ENCODE data around the gene TENM4. TPM values are rescaled to one million over a fixed set of nuclear protein-coding genes. Genes with fewer than 3 reads are reported as not detected.
A peak's percentile ranks its signal among the peaks of the same experiment; 100 is the strongest.

The TENM4 gene
- total RNA-seq, 4 donors from 2014 or later: 0.88 to 61.5 (median 4.0) TPM

GRCh38 chr11:79461666-79462645, 21.1 kb upstream of the TENM4 start:
- no peak for DNase-seq
- Histone ChIP-seq H3K27me3 (no peaks in the 10 kb centered on the region), H3K36me3 (no peaks in the 10 kb centered on the region), H3K4me1 (no peaks in the 10 kb centered on the region), H3K9me3 (no peaks in the 10 kb centered on the region), H3K4me3 (no peak overlapping the region), H3K27ac (no peak overlapping the region)
- intact Hi-C loops (cut with DNase I; ENCODE audit: low total_unique reads): no loop called here
- TF ChIP-seq CTCF (IDR thresholded peaks at IDR 0.05) (no peak), POLR2A (IDR thresholded peaks at IDR 0.05) (no peak)

- intact Hi-C loops (cut with DNase I; ENCODE audit: low total_unique reads): no loop called here
- Histone ChIP-seq H3K9me3 (no peaks in the 10 kb centered on the region), H3K27ac (no peak overlapping the region), H3K36me3 (no peaks in the 10 kb centered on the region), H3K4me1 (no peaks in the 10 kb centered on the region), H3K4me3 (no peak overlapping the region), H3K27me3 (no peaks in the 10 kb centered on the region)
- TF ChIP-seq CTCF (IDR thresholded peaks at IDR 0.05) (peak in 2 of 4 experiments; percentile 7 to 32), POLR2A (IDR thresholded peaks at IDR 0.05) (no peak)
- DNase-seq: no peak
Observed at GRCh38 chr11:79461144-79461543, 20.3 kb upstream of the TENM4 start.

GRCh38 chr11:79458709-79459108, 17.9 kb upstream of the TENM4 start:
- H3K4me3 ChIP-seq: no peak overlapping the region
- DNase-seq: no peak
- H3K36me3 ChIP-seq: no peaks in the 10 kb centered on the region
- TF ChIP-seq CTCF (IDR thresholded peaks at IDR 0.05): no peak
- no peak for TF ChIP-seq POLR2A (IDR thresholded peaks at IDR 0.05)
- no peak overlapping the region for H3K27ac ChIP-seq
- no peaks in the 10 kb centered on the region for H3K27me3 ChIP-seq
- no peaks in the 10 kb centered on the region for H3K9me3 ChIP-seq
- intact Hi-C loops (cut with DNase I; ENCODE audit: low total_unique reads): no loop called here
- no peaks in the 10 kb centered on the region for H3K4me1 ChIP-seq

- Histone ChIP-seq H3K27ac (no peak overlapping the region), H3K9me3 (no peaks in the 10 kb centered on the region), H3K4me3 (no peak overlapping the region), H3K4me1 (no peaks in the 10 kb centered on the region), H3K36me3 (no peaks in the 10 kb centered on the region), H3K27me3 (no peaks in the 10 kb centered on the region)
- TF ChIP-seq CTCF (IDR thresholded peaks at IDR 0.05) (no peak), POLR2A (IDR thresholded peaks at IDR 0.05) (no peak)
- DNase-seq: no peak
- intact Hi-C loops (cut with DNase I; ENCODE audit: low total_unique reads): no loop called here
Observed at GRCh38 chr11:79456501-79456900, 15.7 kb upstream of the TENM4 start.

GRCh38 chr11:79453617-79454016, 12.8 kb upstream of the TENM4 start:
- DNase-seq: no peak
- H3K4me1 ChIP-seq: no peaks in the 10 kb centered on the region
- H3K27ac ChIP-seq: no peak overlapping the region
- TF ChIP-seq CTCF (IDR thresholded peaks at IDR 0.05) (no peak), POLR2A (IDR thresholded peaks at IDR 0.05) (no peak)
- intact Hi-C loops (cut with DNase I; ENCODE audit: low total_unique reads): no loop called here
- H3K9me3 ChIP-seq: no peaks in the 10 kb centered on the region
- H3K27me3 ChIP-seq: peaks cover 0 to 6% of the 10 kb centered on the region in 2 donors
- no peak overlapping the region for H3K4me3 ChIP-seq
- H3K36me3 ChIP-seq: no peaks in the 10 kb centered on the region

All from uterus (tissue), 4 donors.